ENCODE data around the gene RPEL1.
"Not testable (repeated sequence)": the region's sequence is repeated elsewhere in the genome, so short reads cannot be mapped to it uniquely, and the experiment has no call there.

The RPEL1 gene

DNA sequence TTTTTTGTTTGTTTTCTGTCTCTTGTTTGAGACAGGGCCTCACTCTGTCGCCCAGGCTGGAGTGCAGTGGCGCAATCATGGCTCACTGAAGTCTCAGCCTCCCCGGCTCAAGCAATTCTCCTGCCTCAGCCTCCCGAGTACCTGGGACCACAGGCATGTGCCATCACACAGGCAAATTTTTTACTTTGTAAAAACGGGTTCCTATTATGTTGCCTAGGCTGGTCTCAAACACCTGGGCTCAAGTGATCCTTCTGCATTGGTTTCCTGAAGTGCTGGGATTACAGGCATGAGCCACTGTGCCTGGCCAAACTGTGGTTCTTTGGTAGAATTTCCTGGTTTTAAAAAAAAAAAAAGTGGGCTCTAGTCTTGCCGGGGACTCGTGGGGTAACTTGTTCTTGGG is at the start of gene RPEL1:
Gene RPEL1 (plus strand): TSS at position 301 of the 400 bp plus-strand sequence. CDS start 110 bp downstream, outside the sequence.
- not testable (repeated sequence) for DNase-seq (ENCODE audit: low spot score)

DNA sequence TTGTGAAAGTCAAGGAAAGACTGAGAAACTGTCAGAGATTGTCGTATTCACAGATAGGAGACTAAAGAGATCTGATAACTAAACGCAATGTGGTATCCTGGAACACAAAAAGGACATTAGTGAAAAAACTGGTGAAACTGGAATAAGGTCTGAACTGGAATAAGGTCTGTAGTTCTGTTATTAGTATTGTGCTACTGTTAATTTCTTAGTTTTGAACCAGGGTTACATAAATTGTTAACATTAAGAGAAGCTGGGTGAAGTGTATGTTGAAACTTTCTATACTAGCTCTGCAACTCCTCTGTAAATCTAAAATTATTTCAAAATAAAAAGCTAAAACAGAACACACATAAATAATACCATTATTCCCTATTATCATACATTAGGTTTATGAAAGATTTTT is 49.2 kb upstream of the RPEL1 start:
- no peak for DNase-seq (ENCODE audit: low spot score)

DNA sequence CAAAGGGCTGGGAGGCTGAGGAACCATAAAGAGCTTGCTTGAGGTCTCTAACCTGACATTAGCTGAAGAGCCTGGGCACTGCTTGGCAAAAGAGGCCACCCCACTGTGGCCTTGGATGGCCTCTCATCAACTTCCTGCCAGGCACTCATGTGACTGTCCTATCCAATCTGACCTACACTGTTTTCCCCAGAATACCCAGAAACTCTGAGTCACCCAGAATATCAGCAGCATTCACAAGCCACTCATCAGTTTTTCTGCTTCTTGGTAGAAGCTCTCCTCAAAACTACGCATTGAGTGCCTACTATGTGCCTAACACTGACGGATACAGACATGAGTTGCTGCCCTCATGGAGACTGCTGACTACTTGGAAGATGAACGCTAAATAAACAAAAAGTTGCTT is 48.5 kb upstream of the RPEL1 start:
- DNase-seq (ENCODE audit: low spot score) = peak; percentile 27

DNA sequence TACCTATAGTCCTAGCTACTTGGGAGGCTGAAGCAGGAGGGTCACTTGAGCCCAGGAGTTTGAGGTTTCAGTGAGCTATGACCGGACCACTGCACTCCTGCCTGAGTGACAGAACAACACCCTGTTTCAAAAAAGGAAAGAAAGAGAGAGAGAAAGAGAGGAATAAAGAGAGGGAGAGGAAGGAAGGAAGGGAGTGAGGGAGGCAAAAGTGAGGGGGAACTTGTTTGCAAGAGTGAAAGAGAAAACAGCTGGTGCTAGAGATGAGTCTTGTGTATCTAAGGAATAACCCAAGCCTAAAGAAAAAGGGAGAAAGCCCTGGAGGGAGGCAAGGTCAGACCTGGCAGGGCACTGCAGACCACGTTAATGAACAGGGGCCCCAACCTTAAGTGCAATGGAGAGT is 47.8 kb upstream of the RPEL1 start:
- DNase-seq (ENCODE audit: low spot score) = no peak

DNA sequence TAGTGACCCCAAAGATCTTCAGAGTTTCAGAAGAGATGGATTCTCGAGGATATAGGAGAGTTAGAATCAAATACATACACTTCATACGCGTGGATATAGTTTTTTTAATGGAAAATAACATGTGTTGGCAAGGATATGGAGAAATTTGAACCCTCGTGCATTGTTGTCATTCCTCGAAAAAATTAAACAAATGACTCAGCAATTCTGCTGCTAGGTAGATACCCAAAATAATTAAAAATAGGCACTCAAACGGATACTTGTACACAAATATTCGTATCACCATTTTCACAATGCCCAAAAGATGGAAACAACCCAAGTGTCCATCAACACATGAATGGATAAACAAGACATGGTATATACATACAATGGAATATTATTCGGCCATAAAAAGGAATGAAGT is 47.0 kb upstream of the RPEL1 start:
- DNase-seq (ENCODE audit: low spot score) = no peak

DNA sequence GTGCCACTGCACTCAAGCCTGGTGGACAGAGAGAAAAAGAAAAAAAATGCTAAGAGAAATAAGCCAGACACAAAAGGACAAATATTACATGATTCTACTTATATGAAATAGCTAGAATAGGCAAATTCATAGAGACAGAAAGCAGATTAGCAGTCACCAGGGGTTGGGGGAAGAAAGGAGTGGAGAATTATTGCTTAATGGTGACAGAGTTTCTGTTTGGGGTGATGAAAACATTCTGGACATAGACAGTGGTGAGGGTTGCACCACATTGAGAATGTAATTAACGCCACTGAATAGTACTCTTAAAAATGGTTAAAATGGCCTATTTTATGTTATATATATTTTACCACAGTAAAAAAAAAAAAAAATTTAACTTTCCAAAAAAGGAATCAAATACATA is 46.2 kb upstream of the RPEL1 start:
- no peak for DNase-seq (ENCODE audit: low spot score)

DNA sequence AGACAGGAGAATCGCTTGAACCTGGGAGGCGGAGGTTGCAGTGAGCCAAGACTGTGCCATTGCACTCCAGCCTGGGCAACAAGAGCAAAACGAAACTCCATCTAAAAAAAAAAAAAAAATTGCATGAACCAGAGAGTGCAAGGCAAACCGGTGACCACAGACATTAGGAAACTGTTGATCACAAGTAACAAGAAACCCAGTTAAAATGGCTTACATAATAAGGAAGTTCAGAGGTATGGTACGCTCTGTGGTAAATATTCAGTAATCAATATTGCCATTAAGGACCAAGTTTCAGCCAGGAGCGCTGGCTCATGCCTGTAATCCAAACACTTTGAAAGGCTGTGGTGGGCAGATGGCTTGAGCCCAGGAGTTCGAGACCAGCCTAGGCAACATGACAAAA is 43.4 kb upstream of the RPEL1 start:
- DNase-seq (ENCODE audit: low spot score) = no peak

DNA sequence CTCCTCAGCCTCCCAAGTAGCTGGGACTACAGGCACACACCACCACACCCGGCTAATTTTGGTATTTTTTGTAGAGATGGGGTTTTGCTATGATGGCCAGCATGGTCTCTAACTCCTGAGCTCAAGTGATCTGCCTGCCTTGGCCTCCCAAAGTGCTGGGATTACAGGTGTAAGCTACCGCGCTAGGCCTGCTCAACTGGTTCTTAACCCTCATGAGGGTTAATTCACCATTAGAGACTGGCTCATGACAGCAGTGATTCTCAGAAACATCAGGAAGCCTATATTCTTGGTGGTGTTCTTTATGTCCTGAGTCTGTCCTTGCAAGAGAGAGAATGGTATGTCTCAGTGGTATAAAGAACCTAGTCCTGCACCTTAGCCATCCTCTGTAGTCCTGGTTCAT is 42.2 kb upstream of the RPEL1 start:
- DNase-seq (ENCODE audit: low spot score) = no peak

DNA sequence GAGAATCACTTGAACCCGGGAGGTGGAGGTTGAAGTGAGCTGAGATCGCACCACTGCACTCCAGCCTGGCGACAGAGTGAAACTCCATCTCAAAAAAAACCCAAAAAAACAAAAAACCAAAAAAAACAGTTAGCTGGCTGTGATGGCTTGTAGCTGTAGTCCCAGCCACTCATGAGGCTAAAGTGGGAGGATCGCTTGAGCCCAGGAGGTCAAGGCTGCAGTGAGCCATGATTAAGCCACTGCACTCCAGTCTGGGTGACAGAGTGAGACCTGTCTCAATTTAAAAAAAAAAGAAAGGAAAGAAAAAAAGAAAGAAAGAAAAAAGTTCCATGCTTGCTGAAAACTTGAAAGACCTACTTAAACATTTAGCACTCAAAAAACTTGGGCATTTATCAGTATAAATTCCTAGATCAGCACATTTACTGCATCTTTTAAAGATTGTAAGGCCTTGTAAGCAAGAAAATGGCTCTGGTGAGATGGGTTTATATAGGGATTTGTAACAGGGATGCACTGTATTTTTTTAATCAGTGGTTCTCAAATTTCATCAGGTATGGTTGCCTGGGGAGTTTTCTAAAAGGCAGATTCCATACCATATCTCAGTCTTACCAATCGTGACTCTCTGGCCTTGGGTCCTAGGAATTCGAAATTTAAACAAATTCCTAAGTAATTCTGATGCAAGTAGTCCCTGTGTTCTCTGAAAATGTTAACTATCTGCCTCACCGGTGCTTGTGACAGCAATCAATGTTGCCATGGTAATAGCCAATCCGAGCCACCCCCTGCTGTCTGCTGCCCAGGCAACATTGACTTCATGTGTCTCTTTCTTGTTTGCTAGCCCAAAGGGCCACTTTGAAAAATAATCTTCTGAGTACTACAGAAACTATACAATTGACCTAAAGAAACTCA is 41.1 kb upstream of the RPEL1 start:
- DNase-seq (ENCODE audit: low spot score) = peak; percentile 79

DNA sequence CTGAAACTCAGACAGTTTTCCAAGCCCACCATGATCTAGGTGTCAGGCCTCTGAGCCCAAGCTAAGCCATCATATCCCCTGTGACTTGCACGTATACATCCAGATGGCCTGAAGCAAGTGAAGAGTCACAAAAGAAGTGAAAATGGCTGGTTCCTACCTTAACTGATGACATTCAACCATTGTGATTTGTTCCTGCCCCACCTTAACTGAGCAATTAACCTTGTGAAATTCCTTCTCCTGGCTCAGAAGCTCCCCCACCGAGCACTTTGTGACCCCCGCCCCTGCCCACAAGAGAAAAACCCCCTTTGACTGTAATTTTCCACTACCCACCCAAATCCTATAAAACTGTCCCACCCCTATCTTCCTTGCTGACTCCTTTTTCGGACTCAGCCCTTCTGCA is 40.3 kb upstream of the RPEL1 start:
- not testable (repeated sequence) for DNase-seq (ENCODE audit: low spot score)

DNA sequence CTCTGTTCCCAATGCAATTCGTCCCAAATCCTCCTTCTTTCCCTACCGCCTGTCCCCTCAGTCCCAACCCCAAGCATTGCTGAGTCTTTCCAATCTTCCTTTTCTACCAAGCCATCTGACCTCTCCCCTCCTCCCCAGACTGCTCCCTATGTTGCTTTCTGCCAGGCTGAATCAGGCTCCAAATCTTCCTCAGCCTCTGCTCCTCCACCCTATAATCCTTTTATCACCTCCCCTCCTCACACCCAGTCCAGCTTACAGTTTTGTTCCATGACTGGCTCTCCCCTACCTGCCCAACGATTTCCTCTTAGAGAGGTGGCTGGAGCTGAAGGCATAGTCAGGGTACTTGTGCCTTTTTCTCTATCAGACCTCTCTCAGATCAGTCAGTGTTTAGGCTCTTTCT is 39.0 kb upstream of the RPEL1 start:
- DNase-seq (ENCODE audit: low spot score) = not testable (repeated sequence)

DNA sequence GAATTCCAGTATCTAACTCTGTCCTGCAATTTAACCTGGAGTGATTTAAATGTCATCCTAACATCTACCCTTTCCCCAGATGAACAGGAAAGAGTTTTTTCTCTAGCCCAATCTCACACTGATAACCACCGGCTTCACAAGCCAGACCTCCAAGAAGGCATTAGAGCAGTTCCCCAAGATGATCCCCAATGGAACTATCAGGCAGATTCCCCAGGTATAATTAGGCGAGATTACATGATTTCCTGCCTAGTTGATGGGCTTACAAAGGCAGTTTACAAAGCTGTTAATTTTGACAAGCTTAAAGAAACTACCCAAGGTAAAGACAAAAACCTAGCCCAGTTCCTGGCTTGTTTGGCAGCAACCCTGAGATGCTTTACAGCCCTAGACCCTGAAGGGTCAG is 38.5 kb upstream of the RPEL1 start:
- DNase-seq (ENCODE audit: low spot score) = no peak

DNA sequence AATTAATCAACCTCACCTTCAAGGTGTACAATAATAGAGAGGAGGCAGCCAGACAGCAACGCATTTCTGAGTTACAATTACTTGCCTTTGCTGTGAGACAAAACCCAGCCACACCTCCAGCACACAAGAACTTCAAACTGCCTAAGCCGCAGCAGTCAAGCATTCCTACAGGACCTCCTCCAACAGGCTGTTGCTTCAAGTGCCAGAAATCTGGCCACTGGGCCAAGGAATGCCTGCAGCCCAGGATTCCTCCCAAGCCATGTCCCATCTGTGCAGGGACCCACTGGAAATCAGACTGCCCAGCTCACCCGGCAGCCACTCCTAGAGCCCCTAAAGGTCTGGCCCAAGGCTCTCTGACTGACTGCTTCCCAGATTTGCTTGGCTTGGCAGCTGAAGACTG is 38.0 kb upstream of the RPEL1 start:
- not testable (repeated sequence) for DNase-seq (ENCODE audit: low spot score)

DNA sequence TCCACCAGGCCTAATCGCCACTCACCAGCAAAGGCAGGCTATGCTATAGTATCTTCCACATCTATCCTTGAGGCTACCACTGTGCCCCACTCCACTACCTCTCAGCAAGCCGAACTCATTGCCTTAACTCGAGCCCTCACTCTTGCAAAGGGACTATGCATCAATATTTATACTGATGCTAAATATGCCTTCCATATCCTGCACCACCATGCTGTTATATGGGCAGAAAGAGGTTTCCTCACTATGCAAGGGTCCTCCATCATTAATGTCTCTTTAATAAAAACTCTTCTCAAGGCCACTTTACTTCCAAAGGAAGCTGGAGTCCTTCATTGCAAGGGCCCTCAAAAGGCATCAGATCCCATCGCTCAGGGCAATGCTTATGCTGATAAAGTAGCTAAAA is 35.4 kb upstream of the RPEL1 start:
- not testable (repeated sequence) for DNase-seq (ENCODE audit: low spot score)

DNA sequence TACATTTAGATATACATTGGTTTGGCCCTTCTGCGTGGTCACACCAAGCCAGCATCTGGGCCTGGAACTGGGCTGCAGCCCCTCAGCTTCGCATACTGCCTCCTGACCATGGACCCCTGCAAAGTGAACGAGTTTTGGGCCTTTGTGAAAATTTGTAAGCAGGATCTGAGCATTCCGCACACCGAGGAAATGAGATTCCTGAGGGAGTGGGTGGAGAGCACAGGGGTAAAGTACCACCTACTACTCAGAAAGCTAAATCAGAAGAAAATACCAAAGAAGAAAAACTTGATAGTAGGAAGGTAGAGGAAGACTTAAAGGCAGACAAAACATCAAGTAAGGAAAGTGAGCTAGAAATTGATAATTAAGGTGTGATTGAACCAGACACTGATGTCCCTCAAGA is 30.1 kb upstream of the RPEL1 start:
- DNase-seq (ENCODE audit: low spot score) = no peak

DNA sequence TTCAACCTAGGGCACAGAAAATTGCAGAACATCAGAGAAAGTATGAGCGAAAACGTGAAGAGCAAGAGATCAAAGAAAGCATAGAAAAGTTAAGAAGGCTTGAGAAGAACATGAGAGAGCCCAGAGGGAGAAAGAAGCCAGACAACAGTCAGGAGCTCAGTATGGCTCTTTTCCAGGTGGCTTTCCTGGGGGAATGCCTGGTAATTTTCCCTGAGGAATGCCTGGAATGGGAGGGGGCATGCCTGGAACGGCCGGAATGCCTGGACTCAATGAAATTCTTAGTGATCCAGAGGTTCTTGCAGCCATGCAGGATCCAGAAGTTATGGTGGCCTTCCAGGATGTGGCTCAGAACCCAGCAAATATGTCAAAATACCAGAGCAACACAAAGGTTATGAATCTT is 29.3 kb upstream of the RPEL1 start:
- not testable (repeated sequence) for DNase-seq (ENCODE audit: low spot score)

DNA sequence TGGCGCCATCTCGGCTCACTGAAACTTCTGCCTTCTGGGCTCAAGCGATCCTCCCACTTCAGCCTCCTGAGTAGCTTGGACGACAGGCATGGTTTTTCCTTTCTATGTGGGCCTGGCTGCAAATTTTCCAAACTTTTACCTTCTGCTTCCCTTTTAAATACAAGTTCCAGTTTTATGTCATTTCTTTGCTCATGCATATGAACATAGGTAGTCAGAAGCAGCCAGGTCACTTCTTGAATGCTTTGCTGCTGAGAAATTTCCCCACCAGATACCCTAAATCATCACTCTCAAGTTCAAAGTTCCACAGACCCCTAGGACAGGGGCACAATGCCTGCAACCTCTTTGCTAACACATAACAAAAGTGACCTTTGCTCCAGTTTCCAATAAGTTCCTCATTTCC is 21.6 kb upstream of the RPEL1 start:
- no peak for DNase-seq (ENCODE audit: low spot score)

DNA sequence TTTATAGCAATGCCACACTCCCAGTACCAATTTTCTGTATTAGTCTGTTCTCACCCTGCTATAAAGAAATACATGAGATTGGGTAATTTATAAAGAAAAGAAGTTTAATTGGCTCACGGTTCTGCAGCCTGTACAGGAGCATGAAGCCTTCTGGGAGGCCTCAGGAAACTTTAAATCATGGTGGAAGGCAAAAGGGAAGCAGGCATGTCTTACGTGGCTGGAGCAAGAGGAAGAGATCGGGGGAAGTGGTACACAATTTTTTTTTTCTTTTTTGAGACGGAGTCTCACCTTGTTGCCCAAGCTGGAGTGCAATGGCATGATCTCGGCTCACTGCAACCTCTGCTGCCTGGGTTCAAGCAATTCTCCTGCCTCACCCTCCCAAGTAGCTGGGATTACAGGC is 21.0 kb upstream of the RPEL1 start:
- DNase-seq (ENCODE audit: low spot score) = not testable (repeated sequence)

DNA sequence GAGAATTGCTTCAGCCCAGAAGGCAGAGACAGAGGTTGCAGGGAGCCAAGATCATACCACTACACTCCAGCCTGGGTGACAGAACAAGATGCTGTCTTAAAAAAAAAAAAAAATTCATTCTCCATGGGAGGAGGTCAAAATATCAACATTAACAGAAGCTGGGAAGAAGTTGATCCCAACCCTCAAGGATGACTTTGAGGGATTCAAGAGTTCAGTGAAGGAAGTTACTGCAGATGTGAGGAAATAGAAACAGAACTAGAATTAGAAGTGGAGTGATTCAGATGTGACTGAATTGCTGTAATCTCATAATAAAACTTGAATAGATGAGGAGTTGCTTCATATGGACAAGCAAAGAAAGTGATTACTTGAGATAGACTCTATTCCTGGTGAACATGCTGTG is 19.7 kb upstream of the RPEL1 start:
- no peak for DNase-seq (ENCODE audit: low spot score)

DNA sequence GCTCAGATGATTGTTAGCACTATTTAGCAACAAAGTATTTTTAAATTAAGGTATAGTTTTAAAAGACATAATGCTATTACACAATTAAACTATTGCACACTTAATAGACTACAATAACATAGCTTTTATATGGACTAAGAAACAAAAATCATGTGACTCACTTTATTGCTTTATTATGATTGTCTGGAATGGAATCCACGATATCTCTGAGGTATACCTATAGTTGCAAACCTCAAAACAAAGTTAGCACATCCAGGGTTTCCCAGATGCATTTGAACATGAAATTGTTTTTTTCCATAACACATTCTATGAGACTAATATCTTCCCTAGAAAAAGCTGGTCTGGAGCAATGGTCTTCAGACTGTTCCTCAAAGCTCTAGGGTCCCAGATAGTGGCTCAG is 18.3 kb upstream of the RPEL1 start:
- DNase-seq (ENCODE audit: low spot score) = no peak

DNA sequence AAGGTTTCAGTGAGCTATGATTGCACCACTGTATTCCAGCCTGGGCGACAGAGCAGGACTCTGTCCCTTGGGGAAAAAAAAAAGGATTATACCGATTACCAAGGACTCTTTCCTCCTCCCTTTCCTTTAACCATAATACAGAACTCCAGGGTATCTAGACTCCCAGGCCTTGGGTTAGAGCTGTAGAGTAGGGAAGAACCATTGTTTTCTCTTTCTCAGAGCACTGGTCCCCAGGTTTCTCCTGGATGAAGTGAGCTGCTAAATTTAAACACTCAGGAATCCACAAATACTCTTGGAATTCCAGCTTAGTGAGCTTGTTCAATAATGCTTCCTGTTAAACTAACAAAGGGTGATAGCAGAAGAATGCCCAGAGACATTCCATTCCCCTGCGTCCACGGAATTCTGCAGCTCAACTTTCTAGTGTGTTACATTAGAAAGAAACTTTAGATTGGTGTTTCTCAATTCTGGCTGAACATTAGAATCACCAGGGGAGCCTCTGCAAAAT is 14.6 kb upstream of the RPEL1 start:
- DNase-seq (ENCODE audit: low spot score) = peak; percentile 70

DNA sequence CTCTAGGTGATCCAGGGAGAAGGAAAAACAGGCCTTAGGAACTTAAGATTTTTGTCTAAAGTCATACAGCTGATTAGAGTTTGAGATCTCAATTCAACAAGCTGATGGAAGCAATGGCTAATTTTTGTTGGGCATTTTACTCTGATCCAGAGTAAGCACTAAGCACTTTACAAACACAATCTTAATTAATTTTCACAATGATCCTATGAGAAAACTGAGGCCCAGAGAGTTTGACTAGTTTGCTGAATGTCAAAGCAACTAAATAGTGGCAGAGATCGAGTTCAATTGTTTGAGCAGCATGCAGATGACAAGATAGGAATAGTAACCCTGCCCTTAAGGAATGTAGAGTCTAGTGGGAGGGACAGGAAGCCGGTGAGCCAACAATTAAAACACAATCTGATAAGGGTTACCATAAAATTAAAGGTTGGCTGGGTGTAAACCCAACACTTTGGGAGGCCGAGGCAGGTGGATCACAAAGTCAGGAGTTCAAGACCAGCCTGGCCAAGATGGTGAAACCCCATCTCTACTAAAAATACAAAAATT is 13.5 kb upstream of the RPEL1 start:
- DNase-seq (ENCODE audit: low spot score) = no peak

DNA sequence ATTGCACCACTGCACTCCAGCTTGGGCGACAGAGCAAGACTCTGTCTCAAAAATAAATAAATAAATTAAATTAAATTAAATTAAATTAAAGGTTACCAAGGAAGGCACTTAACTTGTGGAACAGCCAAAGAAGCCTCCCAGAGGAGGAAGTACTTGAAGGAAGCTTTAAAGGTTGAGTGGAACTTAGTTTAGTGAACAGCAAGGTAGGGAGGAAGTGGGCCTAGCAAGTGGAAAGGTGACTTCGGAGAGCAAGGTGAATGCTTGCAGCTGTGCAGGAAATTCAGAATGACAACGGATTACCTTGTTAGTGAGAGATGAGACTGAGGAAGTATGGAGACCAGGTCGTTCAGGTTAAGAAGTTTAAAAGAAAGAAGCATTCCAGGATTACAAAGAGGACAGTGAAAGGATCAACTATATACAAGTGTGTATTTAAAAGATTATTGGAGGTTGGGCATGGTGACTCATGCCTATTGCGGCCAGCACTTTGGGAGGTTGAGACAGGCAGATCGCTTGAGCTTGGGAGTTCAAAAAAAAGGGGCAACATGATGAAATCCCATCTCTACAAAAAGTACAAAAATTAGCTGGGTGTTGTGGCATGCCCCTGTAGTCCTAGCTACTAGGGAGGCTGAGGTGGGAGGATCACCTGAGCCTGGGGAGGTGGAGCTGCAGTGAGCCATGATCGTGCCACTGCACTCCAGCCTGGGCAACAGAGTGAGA is 12.8 kb upstream of the RPEL1 start:
- no peak for DNase-seq (ENCODE audit: low spot score)

All from iPS-NIHi11 (cell line).